Ovary (tissue), 3 donors: ENCODE data around the gene UCK2.

ENCODE experiments used
- CTCF ChIP-seq, 3 donors: fragments of 450-650 bp in 2 of 3; fragments of 200-600 bp in 1 of 3; IDR thresholded peaks; one replicate each; pipeline versions ENCODE4 v1.5.1 to v1.8.0; 2016 to 2022; ENCODE audit warnings: antibody characterized with exemption in 3 of 3, mild to moderate bottlenecking in 1 of 3
- EP300 ChIP-seq: sonication (generic); formaldehyde crosslinking; IDR thresholded peaks from one replicate; pipeline ENCODE4 v1.6.1; 2017; ENCODE audit warnings: antibody characterized with exemption
- POLR2A ChIP-seq: fragments of 450-650 bp; IDR thresholded peaks from one replicate; pipeline ENCODE4 v1.6.1; 2017; ENCODE audit warnings: antibody characterized with exemption, mild to moderate bottlenecking, moderate library complexity
- donor health status: DM: no; HTN: no; CAD: no.

GRCh38 chr1:165828669-165829329 is 1.4 kb downstream of the UCK2 start:
- TF ChIP-seq CTCF (IDR thresholded peaks at IDR 0.05) (no peak), EP300 (no peak), POLR2A (no peak)
